GM20431 (cell line): ENCODE data around the gene GRM7.
"Not testable (repeated sequence)": the region's sequence is repeated elsewhere in the genome, so short reads cannot be mapped to it uniquely, and the experiment has no call there.

Source experiments
- in situ Hi-C: fragments of 300-500 bp; cut with MseI, MboI; formaldehyde crosslinking; loops from one replicate; pipeline ENCODE4 v1.15.0; 2020; ENCODE audit warnings: low sequenced_read_pairs; ENCODE audit not compliant: unreplicated experiment

The GRM7 gene

GRCh38 chr3:6860954-6861624 lies at the start of gene GRM7:
Gene GRM7, plus strand, starts transcription at chr3:6861115.
- in situ Hi-C loops, result no loop called here

- in situ Hi-C loops, result no loop called here
Observed at GRCh38 chr3:6821411-6821810, 39.5 kb upstream of the GRM7 start.

- in situ Hi-C loops, result no loop called here
Observed at GRCh38 chr3:6825524-6825923, 35.4 kb upstream of the GRM7 start.

- in situ Hi-C loops, result no loop called here
Observed at GRCh38 chr3:6827453-6827852, 33.5 kb upstream of the GRM7 start.

GRCh38 chr3:6844723-6845122 lies 16.2 kb upstream of the GRM7 start:
- in situ Hi-C loops, result no loop called here

- in situ Hi-C loops, result no loop called here
Observed at GRCh38 chr3:6854184-6854583, 6.7 kb upstream of the GRM7 start.

- in situ Hi-C loops, result no loop called here
Observed at GRCh38 chr3:6857510-6857909, 3.4 kb upstream of the GRM7 start.

- in situ Hi-C loops, result no loop called here
Observed at GRCh38 chr3:6860149-6860953, 564 bp upstream of the GRM7 start.

GRCh38 chr3:6861625-6862000 lies 698 bp downstream of the GRM7 start:
- in situ Hi-C loops, result no loop called here

GRCh38 chr3:6862041-6862879 lies 1.3 kb downstream of the GRM7 start:
- in situ Hi-C loops, result no loop called here

- in situ Hi-C loops, result no loop called here
Observed at GRCh38 chr3:6862880-6863195, 1.9 kb downstream of the GRM7 start.

- in situ Hi-C loops, result no loop called here
Observed at GRCh38 chr3:6867269-6867668, 6.4 kb downstream of the GRM7 start.

- in situ Hi-C loops, result no loop called here
Observed at GRCh38 chr3:6878731-6879130, 17.8 kb downstream of the GRM7 start.

- in situ Hi-C loops, result no loop called here
Observed at GRCh38 chr3:6912240-6912639, 51.3 kb downstream of the GRM7 start.

- in situ Hi-C loops, result no loop called here
Observed at GRCh38 chr3:6915898-6916297, 55.0 kb downstream of the GRM7 start.

GRCh38 chr3:6921066-6921465 lies 60.2 kb downstream of the GRM7 start:
- in situ Hi-C loops, result no loop called here

- in situ Hi-C loops, result no loop called here
Observed at GRCh38 chr3:6921876-6922275, 61.0 kb downstream of the GRM7 start.

- in situ Hi-C loops, result no loop called here
Observed at GRCh38 chr3:6928064-6928463, 67.1 kb downstream of the GRM7 start.

GRCh38 chr3:6929918-6930317 lies 69.0 kb downstream of the GRM7 start:
- in situ Hi-C loops, result no loop called here

GRCh38 chr3:6935418-6935817 lies 74.5 kb downstream of the GRM7 start:
- in situ Hi-C loops, result not testable (repeated sequence)

- in situ Hi-C loops, result no loop called here
Observed at GRCh38 chr3:6935970-6936369, 75.1 kb downstream of the GRM7 start.
